Central memory CD4-positive, alpha-beta T cell (primary cell): ENCODE data around the gene TNS3.
"Not testable (repeated sequence)": the region's sequence is repeated elsewhere in the genome, so short reads cannot be mapped to it uniquely, and the experiment has no call there.

Experiments
- DNase-seq: peaks from one replicate; pipeline ENCODE4 v3.0.0; 2022

Gene TNS3

GRCh38 chr7:47559306-47560220, 22.3 kb downstream of the TNS3 start:
- DNase-seq = no peak

- DNase-seq = no peak
Measured at GRCh38 chr7:47557694-47558670, 23.9 kb downstream of the TNS3 start.

- no peak for DNase-seq
Measured at GRCh38 chr7:47557317-47557693, 24.6 kb downstream of the TNS3 start.

- no peak for DNase-seq
Measured at GRCh38 chr7:47556511-47557180, 25.3 kb downstream of the TNS3 start.

GRCh38 chr7:47553309-47553708, 28.6 kb downstream of the TNS3 start:
- no peak for DNase-seq

GRCh38 chr7:47552621-47553020, 29.3 kb downstream of the TNS3 start:
- no peak for DNase-seq

GRCh38 chr7:47551668-47552440, 30.1 kb downstream of the TNS3 start:
- no peak for DNase-seq

GRCh38 chr7:47550788-47551470, 31.0 kb downstream of the TNS3 start:
- DNase-seq = no peak

GRCh38 chr7:47549916-47550315, 32.0 kb downstream of the TNS3 start:
- DNase-seq = no peak

- DNase-seq = no peak
Measured at GRCh38 chr7:47549397-47549796, 32.5 kb downstream of the TNS3 start.

GRCh38 chr7:47548546-47548945, 33.4 kb downstream of the TNS3 start:
- DNase-seq = no peak

- DNase-seq = no peak
Measured at GRCh38 chr7:47546733-47547494, 35.0 kb downstream of the TNS3 start.

GRCh38 chr7:47546171-47546570, 35.7 kb downstream of the TNS3 start:
- DNase-seq = no peak

GRCh38 chr7:47544416-47544815, 37.5 kb downstream of the TNS3 start:
- no peak for DNase-seq

- DNase-seq = no peak
Measured at GRCh38 chr7:47543714-47544113, 38.2 kb downstream of the TNS3 start.

- no peak for DNase-seq
Measured at GRCh38 chr7:47543056-47543455, 38.9 kb downstream of the TNS3 start.

- DNase-seq = no peak
Measured at GRCh38 chr7:47542051-47542450, 39.9 kb downstream of the TNS3 start.

GRCh38 chr7:47541485-47541884, 40.4 kb downstream of the TNS3 start:
- DNase-seq = not testable (repeated sequence)

- DNase-seq = no peak
Measured at GRCh38 chr7:47540387-47541350, 41.2 kb downstream of the TNS3 start.

GRCh38 chr7:47540053-47540386, 41.9 kb downstream of the TNS3 start:
- no peak for DNase-seq
